NCI-H1694 treated with DMSO at 0.1 percent for 48 hours (cell line): ENCODE data around the gene FUT3.

ENCODE experiments used
- DNase-seq: peaks from one replicate; lab custom pipeline; 2025; lab: John Stamatoyannopoulos, UW

Gene FUT3

GRCh38 chr19:5800361-5801270, 50.6 kb downstream of the FUT3 start:
- no peak for DNase-seq

- DNase-seq: no peak
Observed at GRCh38 chr19:5799247-5800241, 51.7 kb downstream of the FUT3 start.

- DNase-seq: no peak
Observed at GRCh38 chr19:5798244-5798643, 53.0 kb downstream of the FUT3 start.

GRCh38 chr19:5795382-5795919, 55.8 kb downstream of the FUT3 start:
- no peak for DNase-seq

GRCh38 chr19:5793188-5793587, 58.1 kb downstream of the FUT3 start:
- DNase-seq: no peak
